K562 (cell line): ENCODE measurements around the gene CAMK1D. TPM values are rescaled to one million over a fixed set of nuclear protein-coding genes. Genes with fewer than 3 reads are reported as not detected.

Experiments used
- ATAC-seq: fragments of 200-7000 bp; cut with Tn5 transposase; 3 replicates; pipeline ENCODE4 v1.9.1; 2020; ENCODE audit warnings: moderate library complexity
- BruUV-seq: library from RNA; stranded (reverse); fragments of 400-500 nt; replicated peaks from 2 replicates; lab custom pipeline; 2021; lab: Mats Ljungman, UMichigan
- CTCF ChIA-PET: fragments of 300-600 bp; formaldehyde crosslinking; extraction: SDS; loops from one replicate; lab custom pipeline; 2021; ENCODE audit warnings: low intra/inter-chr PET ratio; lab: Yijun Ruan, JAX
- POLR2A ChIA-PET: fragments of 300-600, 350-650 bp; sonication (Branson Sonifier 250); formaldehyde crosslinking; extraction: SDS; loops from one replicate; lab custom pipeline; 2021; ENCODE audit warnings: antibody characterized with exemption, inconsistent platforms; lab: Yijun Ruan, JAX
- DNase-seq, 4 experiments: peaks; one replicate each; pipeline versions ENCODE4 v3.0.0 to v3.0.0-alpha.2; 2011 to 2018; ENCODE audit warnings: low spot score in 3 of 4, mixed read lengths in 3 of 4; ENCODE audit errors: extremely low read depth in 1 of 4
- FAIRE-seq: peaks from 2 replicates; lab custom pipeline; 2011; peaks lifted over from hg19 to GRCh38; lab: Jason Lieb, UNC
- H2AFZ ChIP-seq: 2 replicates; pipeline ENCODE4 v1.6.0; 2011; ENCODE audit warnings: low read depth, low read length, control low read depth, inconsistent platforms
- H3K27ac ChIP-seq: fragments of 200-600 bp; 3 replicates; pipeline ENCODE4 v1.8.0; 2011; ENCODE audit warnings: low read depth, mild to moderate bottlenecking, control low read depth, inconsistent platforms, low read length, moderate library complexity, mixed read lengths; ENCODE audit errors: extremely low read depth
- H3K27me3 ChIP-seq, 2 experiments: fragments of 300-600 bp in 1 of 2; 2 replicates in 1 of 2; 3 replicates in 1 of 2; pipeline versions ENCODE4 v1.6.0 to v1.8.0; 2011; ENCODE audit warnings: inconsistent platforms in 2 of 2, low read length in 2 of 2, mild to moderate bottlenecking in 1 of 2, mixed read lengths in 1 of 2, moderate library complexity in 1 of 2; ENCODE audit not compliant: control insufficient read depth in 2 of 2, insufficient read depth in 2 of 2
- H3K36me3 ChIP-seq: fragments of 300-600 bp; 3 replicates; pipeline ENCODE4 v1.8.0; 2011; ENCODE audit warnings: mild to moderate bottlenecking, low read length, inconsistent platforms; ENCODE audit not compliant: control insufficient read depth, insufficient read depth
- H3K4me1 ChIP-seq, 2 experiments: fragments of 200-600 bp in 1 of 2; replicated peaks in 1 of 2; 2 replicates in 1 of 2; 3 replicates in 1 of 2; pipeline versions ENCODE4 v1.5.1 to v1.8.0; 2011; ENCODE audit warnings: inconsistent platforms in 2 of 2, low read length in 2 of 2, mild to moderate bottlenecking in 1 of 2, mixed read lengths in 1 of 2, moderate library complexity in 1 of 2; ENCODE audit not compliant: control insufficient read depth in 2 of 2, insufficient read depth in 2 of 2
- H3K4me2 ChIP-seq: 2 replicates; pipeline ENCODE4 v1.6.1; 2011; ENCODE audit warnings: low read length, control low read depth, inconsistent platforms, mixed read lengths; ENCODE audit not compliant: insufficient read depth
- H3K4me3 ChIP-seq: fragments of 200-600 bp; sonication (generic), shearing (Covaris generic); 2 replicates; pipeline ENCODE4 v1.5.1; 2016; ENCODE audit warnings: control low read depth, inconsistent platforms
- H3K79me2 ChIP-seq: fragments of 200-600 bp; 3 replicates; pipeline ENCODE4 v1.8.0; 2011; ENCODE audit warnings: low read length, inconsistent platforms; ENCODE audit not compliant: control insufficient read depth, insufficient read depth
- H3K9ac ChIP-seq, 2 experiments: 2 replicates each; pipeline versions ENCODE4 v1.6.0 to v1.6.1; 2011; ENCODE audit warnings: low read depth in 2 of 2, low read length in 2 of 2, control low read depth in 1 of 2, inconsistent platforms in 1 of 2, mild to moderate bottlenecking in 1 of 2, mixed read lengths in 1 of 2; ENCODE audit not compliant: insufficient read depth in 1 of 2
- H3K9me1 ChIP-seq: one replicate; pipeline ENCODE4 v1.6.0; 2011; ENCODE audit warnings: inconsistent platforms, mild to moderate bottlenecking, low read length, moderate library complexity; ENCODE audit not compliant: control insufficient read depth, insufficient read depth
- H3K9me3 ChIP-seq: replicated peaks from 2 replicates; pipeline ENCODE4 v1.5.1; 2011; ENCODE audit warnings: low read depth, low read length, inconsistent platforms; ENCODE audit not compliant: control insufficient read depth, insufficient read depth
- H4K20me1 ChIP-seq: replicated peaks from 2 replicates; pipeline ENCODE4 v1.6.1; 2011; ENCODE audit warnings: low read length, inconsistent platforms, mixed read lengths; ENCODE audit not compliant: control insufficient read depth, insufficient read depth
- ARHGAP35 ChIP-seq: fragments of 450-650 bp; IDR thresholded peaks from 2 replicates; pipeline ENCODE4 v1.6.1; 2018; ENCODE audit not compliant: partially characterized antibody
- BRD9 ChIP-seq: fragments of 450-650 bp; IDR thresholded peaks from 2 replicates; pipeline ENCODE4 v1.6.1; 2018; ENCODE audit warnings: low read depth; ENCODE audit not compliant: partially characterized antibody
- E2F3 ChIP-seq: fragments of 250-450 bp; sonication (Bioruptor Pico); IDR thresholded peaks from 2 replicates; pipeline ENCODE4 v1.4.0; 2020; ENCODE audit warnings: mild to moderate bottlenecking
- ETV5 ChIP-seq: sonication (generic); formaldehyde crosslinking; IDR thresholded peaks from 2 replicates; pipeline ENCODE4 v1.4.0; 2020; ENCODE audit warnings: low read depth, mild to moderate bottlenecking, missing genetic modification reagents
- MAFF ChIP-seq: IDR thresholded peaks from 2 replicates; pipeline ENCODE4 v1.6.1; 2012; ENCODE audit warnings: low read length, improper control_type of control experiment
- NFE2 ChIP-seq: IDR thresholded peaks from 2 replicates; pipeline ENCODE4 v1.6.1; 2014; ENCODE audit warnings: antibody characterized with exemption, low read depth
- POLR2B ChIP-seq: fragments of 450-650 bp; IDR thresholded peaks from 2 replicates; pipeline ENCODE4 v1.6.1; 2018; ENCODE audit warnings: low read depth; ENCODE audit not compliant: partially characterized antibody
- ZNF121 ChIP-seq: sonication (generic); formaldehyde crosslinking; conservative IDR thresholded peaks from 2 replicates; pipeline ENCODE4 v1.8.0; 2022; ENCODE audit warnings: missing genetic modification reagents
- ZNF174 ChIP-seq: fragments of 250-450 bp; sonication (Bioruptor Pico); IDR thresholded peaks from 2 replicates; pipeline ENCODE4 v1.4.0; 2020; ENCODE audit warnings: mild to moderate bottlenecking
- ZNF232 ChIP-seq: sonication (generic); formaldehyde crosslinking; IDR thresholded peaks from 2 replicates; pipeline ENCODE4 v1.8.0; 2022; ENCODE audit warnings: mild to moderate bottlenecking, missing genetic modification reagents
- WGBS: fragments of 100-300 bp; shearing (Covaris generic); methylation state at CpG from one replicate; pipeline ENCODE4 v1.1.6; 2016; ENCODE audit warnings: low coverage, mixed read lengths; ENCODE audit not compliant: insufficient coverage; ENCODE audit errors: missing lambda C conversion rate; 5-methylcytosine and 5-hydroxymethylcytosine counted together
- in situ Hi-C: fragments of 300-500 bp; cut with MboI; formaldehyde crosslinking; loops from 4 replicates; pipeline ENCODE4 v1.15.0; 2018; ENCODE audit warnings: inconsistent platforms, mixed read lengths
- intact Hi-C: fragments of 100-400 bp; cut with micrococcal nuclease; formaldehyde crosslinking; loops from 2 replicates; pipeline ENCODE4 v1.14.2; 2022
- polyA plus RNA-seq, 8 experiments: library from polyadenylated mRNA; depleted of rRNA in 4 of 8; stranded (reverse) in 5 of 8; unstranded in 3 of 8; fragments of >200 nt; fragmentation: Nextera tagmentation in 2 of 8; fragmentation: Illumina TruSeq in 1 of 8; extraction: Ambion mirVana in 2 of 8; extraction: Trizol in 1 of 8; gene quantifications; 2 replicates each; pipeline versions ENCODE4 v1.2.1 to v1.2.3, GENCODE V29; 2011 to 2014; ENCODE audit warnings: inconsistent platforms in 1 of 8, missing spikeins in 1 of 8
- total RNA-seq, 7 experiments: library from RNA; depleted of rRNA in 6 of 7; stranded (reverse); fragments of >200 nt in 6 of 7; fragmentation: Illumina TruSeq in 2 of 7; extraction: Trizol in 2 of 7; gene quantifications; 2 replicates each; pipeline versions ENCODE4 v1.2.1 to v1.2.3, GENCODE V29; 2011 to 2021; ENCODE audit warnings: low replicate concordance in 1 of 7
- TF ChIP-seq, protein P1 (sequence below), 2 experiments: fragments of 150-350 bp in 1 of 2; IDR thresholded peaks; 2 replicates each; pipeline ENCODE4 v1.6.1; 2012 to 2016; ENCODE audit warnings: low read depth in 2 of 2, low read length in 2 of 2, mild to moderate bottlenecking in 1 of 2, moderate library complexity in 1 of 2

CAMK1D gene
- total and polyA plus RNA-seq, 9 of the 15 experiments (the other 6 are each of a cell fraction or from before 2014, with no cell fraction given), result 0.12 to 0.24 (median 0.20) TPM; not detected in 5

DNA sequence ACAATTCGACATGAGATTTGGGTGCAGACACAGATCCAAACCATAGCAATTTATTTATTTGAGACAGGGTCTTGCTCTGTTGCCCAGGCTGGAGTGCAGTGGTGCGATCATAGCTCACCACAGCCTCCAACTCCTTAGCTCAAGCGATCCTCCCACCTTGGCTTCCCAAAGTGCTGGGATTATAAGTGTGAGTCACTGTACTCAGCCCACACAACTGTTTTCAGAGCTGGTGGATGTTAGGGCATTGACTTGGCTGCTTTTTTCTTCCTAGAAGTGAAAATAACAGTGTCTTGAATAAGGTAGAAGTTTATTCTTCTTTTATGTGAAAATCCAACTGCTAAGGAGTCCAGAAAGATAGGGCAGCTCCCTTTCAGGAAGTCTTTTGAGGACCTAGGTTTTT lies 520.1 kb downstream of the CAMK1D start:
- CTCF ChIA-PET, result no interaction called here
- Histone ChIP-seq H3K79me2 (no peaks in the 10 kb centered on the region), H3K4me2 (no peak overlapping the region), H3K4me3 (no peak overlapping the region), H3K27ac (no peak overlapping the region), H2AFZ (no peak overlapping the region), H3K36me3 (no peaks in the 10 kb centered on the region), H4K20me1 (no peaks in the 10 kb centered on the region), H3K9ac (no peak overlapping the region), H3K27me3 (peaks cover 2 to 16% of the 10 kb centered on the region in 2 experiments; a peak in 2 of 5 replicates), H3K9me3 (no peaks in the 10 kb centered on the region), H3K4me1 (no peaks in the 10 kb centered on the region), H3K9me1 (no peaks in the 10 kb centered on the region)
- intact Hi-C loops, result no loop called here
- POLR2A ChIA-PET, result interaction anchor here (0.7 kb wide), 2 partner anchors 27 to 113 kb away, joined by 4 read pairs; no protein-coding TSS in a partner anchor
- no peak for DNase-seq
- WGBS, result 0% methylated on average over 3 of the region's 3 CpGs
- TF ChIP-seq MAFF (no peak), ZNF121 (CRISPR knock-in tag) (no peak)
- in situ Hi-C loops, result no loop called here
- BruUV-seq, result no TSS peak
- no peak for FAIRE-seq
- ATAC-seq, result no peak

DNA sequence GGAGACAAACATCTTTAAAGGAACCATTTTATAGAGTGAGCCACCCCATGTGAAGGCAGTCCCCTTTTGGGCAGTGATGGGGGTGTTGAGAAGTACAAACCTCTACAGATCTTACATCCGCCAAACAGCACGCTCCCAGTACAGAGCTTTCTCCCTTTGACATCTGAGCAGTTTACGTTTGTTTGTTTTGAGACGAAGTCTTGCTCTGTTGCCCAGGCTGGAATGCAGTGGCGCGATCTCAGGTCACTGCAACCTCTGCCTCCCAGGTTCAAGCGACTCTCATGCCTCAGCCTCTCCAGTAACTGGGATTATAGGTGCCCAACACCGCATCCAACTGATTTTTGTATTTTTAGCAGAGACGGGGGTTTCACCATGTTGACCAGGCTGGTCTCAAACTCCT lies 523.2 kb downstream of the CAMK1D start:
- Histone ChIP-seq H3K27ac (no peak overlapping the region), H3K36me3 (no peaks in the 10 kb centered on the region), H3K79me2 (no peaks in the 10 kb centered on the region), H3K4me2 (no peak overlapping the region), H3K27me3 (peaks cover 2 to 24% of the 10 kb centered on the region in 2 experiments; a peak in 2 of 5 replicates), H3K9me1 (no peaks in the 10 kb centered on the region), H4K20me1 (no peaks in the 10 kb centered on the region), H2AFZ (no peak overlapping the region), H3K4me1 (no peaks in the 10 kb centered on the region; a peak in 1 of 5 replicates), H3K4me3 (no peak overlapping the region), H3K9ac (no peak overlapping the region), H3K9me3 (no peaks in the 10 kb centered on the region)
- no TSS peak for BruUV-seq
- ChIA-PET CTCF (no interaction called here), POLR2A (no interaction called here)
- DNase-seq (no peak), FAIRE-seq (no peak), ATAC-seq (no peak)
- in situ Hi-C loops, result no loop called here
- TF ChIP-seq, protein P1, sequence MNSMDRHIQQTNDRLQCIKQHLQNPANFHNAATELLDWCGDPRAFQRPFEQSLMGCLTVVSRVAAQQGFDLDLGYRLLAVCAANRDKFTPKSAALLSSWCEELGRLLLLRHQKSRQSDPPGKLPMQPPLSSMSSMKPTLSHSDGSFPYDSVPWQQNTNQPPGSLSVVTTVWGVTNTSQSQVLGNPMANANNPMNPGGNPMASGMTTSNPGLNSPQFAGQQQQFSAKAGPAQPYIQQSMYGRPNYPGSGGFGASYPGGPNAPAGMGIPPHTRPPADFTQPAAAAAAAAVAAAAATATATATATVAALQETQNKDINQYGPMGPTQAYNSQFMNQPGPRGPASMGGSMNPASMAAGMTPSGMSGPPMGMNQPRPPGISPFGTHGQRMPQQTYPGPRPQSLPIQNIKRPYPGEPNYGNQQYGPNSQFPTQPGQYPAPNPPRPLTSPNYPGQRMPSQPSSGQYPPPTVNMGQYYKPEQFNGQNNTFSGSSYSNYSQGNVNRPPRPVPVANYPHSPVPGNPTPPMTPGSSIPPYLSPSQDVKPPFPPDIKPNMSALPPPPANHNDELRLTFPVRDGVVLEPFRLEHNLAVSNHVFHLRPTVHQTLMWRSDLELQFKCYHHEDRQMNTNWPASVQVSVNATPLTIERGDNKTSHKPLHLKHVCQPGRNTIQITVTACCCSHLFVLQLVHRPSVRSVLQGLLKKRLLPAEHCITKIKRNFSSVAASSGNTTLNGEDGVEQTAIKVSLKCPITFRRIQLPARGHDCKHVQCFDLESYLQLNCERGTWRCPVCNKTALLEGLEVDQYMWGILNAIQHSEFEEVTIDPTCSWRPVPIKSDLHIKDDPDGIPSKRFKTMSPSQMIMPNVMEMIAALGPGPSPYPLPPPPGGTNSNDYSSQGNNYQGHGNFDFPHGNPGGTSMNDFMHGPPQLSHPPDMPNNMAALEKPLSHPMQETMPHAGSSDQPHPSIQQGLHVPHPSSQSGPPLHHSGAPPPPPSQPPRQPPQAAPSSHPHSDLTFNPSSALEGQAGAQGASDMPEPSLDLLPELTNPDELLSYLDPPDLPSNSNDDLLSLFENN (IDR thresholded peaks at IDR 0.05; ENCODE audit: low read depth in 2 of 2, low read length in 2 of 2), result no peak
- no peak for TF ChIP-seq ZNF232 (CRISPR knock-in tag)
- TF ChIP-seq BRD9, result no peak
- no peak for TF ChIP-seq POLR2B
- no peak for TF ChIP-seq ETV5 (CRISPR knock-in tag)
- TF ChIP-seq ZNF174, result no peak
- no peak for TF ChIP-seq NFE2
- TF ChIP-seq E2F3 (CRISPR knock-in tag), result no peak
- TF ChIP-seq ARHGAP35, result no peak
- 3% methylated on average over 9 of the region's 9 CpGs for WGBS
- intact Hi-C loops, result no loop called here
